ENCODE data around the gene CHRM3.

The CHRM3 gene

GRCh38 chr1:239417221-239417620 is 30.9 kb downstream of the CHRM3 start:
- no peak for FAIRE-seq

- no peak for FAIRE-seq
Observed at GRCh38 chr1:239417986-239418640, 31.7 kb downstream of the CHRM3 start.

- FAIRE-seq: peak; percentile 24
Observed at GRCh38 chr1:239418681-239419080, 32.3 kb downstream of the CHRM3 start.

GRCh38 chr1:239421811-239422210 is 35.4 kb downstream of the CHRM3 start:
- no peak for FAIRE-seq

- no peak for FAIRE-seq
Observed at GRCh38 chr1:239422818-239423217, 36.5 kb downstream of the CHRM3 start.

GRCh38 chr1:239426821-239427475 is 40.6 kb downstream of the CHRM3 start:
- FAIRE-seq: no peak

- FAIRE-seq: no peak
Observed at GRCh38 chr1:239427712-239428111, 41.3 kb downstream of the CHRM3 start.

- no peak for FAIRE-seq
Observed at GRCh38 chr1:239428120-239428710, 41.8 kb downstream of the CHRM3 start.

- FAIRE-seq: peak; percentile 62
Observed at GRCh38 chr1:239429163-239429562, 42.8 kb downstream of the CHRM3 start.

- peak; percentile 55 for FAIRE-seq
Observed at GRCh38 chr1:239432255-239432654, 45.9 kb downstream of the CHRM3 start.

- no peak for FAIRE-seq
Observed at GRCh38 chr1:239434181-239434580, 47.8 kb downstream of the CHRM3 start.
